ENCODE measurements around the gene AFF1.

The AFF1 gene

GRCh38 chr4:87180767-87181166 is 246.0 kb downstream of the AFF1 start:
- no peak for DNase-seq

DNA sequence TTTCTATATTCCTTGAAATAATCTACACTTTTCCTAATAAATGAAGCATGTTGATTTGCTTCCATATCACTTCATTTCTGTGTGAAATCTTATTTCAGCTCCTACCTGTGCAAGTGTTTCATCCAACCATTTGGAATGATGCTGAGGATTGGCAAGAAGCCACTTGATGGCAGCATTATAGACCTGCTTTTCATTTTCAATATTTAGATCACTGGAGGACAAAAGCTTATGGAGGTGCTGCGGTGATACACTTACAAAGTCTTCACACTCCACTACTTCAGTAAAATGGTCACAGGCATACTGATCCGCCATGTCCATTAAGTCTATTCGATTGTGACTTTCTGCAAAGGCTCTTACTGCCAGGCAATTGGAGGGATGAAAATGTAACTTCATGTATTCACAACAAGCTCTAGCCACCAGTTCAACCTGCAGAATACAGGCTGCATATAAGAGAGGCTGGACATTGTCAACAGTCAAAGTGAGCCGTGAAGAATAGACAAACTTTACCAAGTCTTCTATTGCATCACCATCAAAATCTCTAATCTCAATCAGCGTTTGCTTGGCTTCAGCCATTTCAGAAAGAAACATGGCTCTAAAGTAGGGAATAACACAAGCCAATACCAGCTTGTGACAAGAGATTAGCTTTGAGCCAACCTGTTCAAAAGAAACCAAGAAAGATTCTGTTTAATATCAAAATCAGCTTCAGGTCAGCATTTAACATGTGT is 250.5 kb downstream of the AFF1 start:
- no peak for DNase-seq

DNA sequence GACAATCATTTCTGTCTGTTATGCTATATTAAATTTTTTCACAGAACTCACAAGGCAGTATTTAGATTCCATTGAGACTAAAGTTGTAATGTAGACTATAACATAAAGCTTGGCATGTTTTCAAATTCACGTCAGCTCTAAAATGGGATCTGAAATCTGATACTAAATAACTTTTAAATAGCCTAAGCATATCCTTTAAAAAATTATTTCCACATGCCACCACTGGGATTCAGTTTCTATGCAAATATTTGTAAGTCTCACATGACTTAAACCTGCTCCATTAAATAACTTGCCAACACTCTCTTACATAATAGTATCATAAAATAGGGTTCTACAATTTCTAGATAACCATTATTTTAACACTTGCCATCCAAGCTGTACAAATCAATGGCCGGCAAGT is 253.2 kb downstream of the AFF1 start:
- DNase-seq: no peak

DNA sequence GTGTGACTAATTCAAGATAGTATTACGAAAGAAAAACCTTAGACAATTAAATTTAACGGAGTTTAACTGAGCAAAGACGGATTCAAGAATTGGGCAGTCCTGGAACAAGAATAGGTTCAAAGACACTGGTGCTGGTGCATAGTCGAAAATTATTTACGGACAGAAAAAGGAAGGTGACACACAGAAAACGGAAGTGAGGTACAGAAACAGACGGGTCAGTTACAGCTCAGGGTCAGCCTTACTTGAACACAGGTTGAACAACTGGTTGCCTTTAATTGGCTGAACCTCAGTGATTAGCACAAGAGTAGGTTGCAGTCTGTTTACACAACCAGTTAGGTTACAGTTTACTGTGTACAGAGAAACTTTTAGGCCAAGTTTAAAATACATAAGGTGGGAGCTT is 254.1 kb downstream of the AFF1 start:
- DNase-seq: no peak
